Naive thymus-derived CD4-positive, alpha-beta T cell (primary cell): ENCODE data around the gene FAM83G. TPM values are rescaled to one million over a fixed set of nuclear protein-coding genes. Genes with fewer than 3 reads are reported as not detected.

Source experiments
- ATAC-seq: fragments of 150-1000 bp; cut with Tn5 transposase; 2 replicates; pipeline ENCODE4 v1.10.0; 2021; ENCODE audit warnings: mild to moderate bottlenecking, moderate library complexity
- CTCF ChIA-PET: fragments of 350-600 bp; sonication (Branson Sonifier 250); formaldehyde crosslinking; loops from one replicate; lab custom pipeline; 2021; ENCODE audit warnings: antibody characterized with exemption; lab: Charles Lee
- POLR2A ChIA-PET: fragments of 350-600 bp; sonication (Branson Sonifier 250); formaldehyde crosslinking; loops from one replicate; lab custom pipeline; 2021; ENCODE audit warnings: antibody characterized with exemption, inconsistent platforms; lab: Charles Lee
- DNase-seq, 9 donors: peaks; one replicate each; pipeline versions ENCODE4 v3.0.0 to v3.0.0-alpha.2; 2020 to 2022; ENCODE audit warnings: mixed read lengths in 1 of 9
- H3K27ac ChIP-seq: one replicate; pipeline ENCODE4 v1.7.0; 2013; ENCODE audit warnings: mild to moderate bottlenecking, low read depth, low read length, moderate library complexity
- H3K27me3 ChIP-seq, 2 donors: one replicate each; pipeline ENCODE4 v1.7.0; 2013; ENCODE audit warnings: low read length in 2 of 2, mild to moderate bottlenecking in 2 of 2, moderate library complexity in 2 of 2; ENCODE audit not compliant: control insufficient read depth in 2 of 2, insufficient read depth in 2 of 2
- H3K36me3 ChIP-seq, 3 experiments: 1 replicate in 2 of 3; 2 replicates in 1 of 3; pipeline ENCODE4 v1.7.0; 2013; ENCODE audit warnings: low read length in 3 of 3, mild to moderate bottlenecking in 3 of 3, moderate library complexity in 1 of 3; ENCODE audit not compliant: insufficient read depth in 3 of 3, control insufficient read depth in 2 of 3
- H3K4me1 ChIP-seq, 2 donors: one replicate each; pipeline ENCODE4 v1.7.0; 2013; ENCODE audit warnings: low read length in 2 of 2, mild to moderate bottlenecking in 2 of 2, moderate library complexity in 1 of 2; ENCODE audit not compliant: control insufficient read depth in 2 of 2, insufficient read depth in 2 of 2
- H3K4me3 ChIP-seq: 2 replicates; pipeline ENCODE4 v1.7.0; 2013; ENCODE audit warnings: mild to moderate bottlenecking, low read length
- H3K9me3 ChIP-seq, 3 experiments: 1 replicate in 2 of 3; 2 replicates in 1 of 3; pipeline ENCODE4 v1.7.0; 2013; ENCODE audit warnings: low read length in 3 of 3; ENCODE audit not compliant: control insufficient read depth in 2 of 3
- H3K27ac Mint-ChIP-seq, 9 donors: one replicate each; pipeline ENCODE4 v1.8.0; 2020 to 2022; ENCODE audit warnings: mixed read lengths in 9 of 9, mild to moderate bottlenecking in 8 of 9, moderate library complexity in 5 of 9, inconsistent platforms in 2 of 9
- H3K27me3 Mint-ChIP-seq, 5 donors: one replicate each; pipeline ENCODE4 v1.8.0; 2021 to 2022; ENCODE audit warnings: mixed read lengths in 5 of 5, mild to moderate bottlenecking in 1 of 5
- H3K36me3 Mint-ChIP-seq, 5 donors: one replicate each; pipeline ENCODE4 v1.8.0; 2020 to 2022; ENCODE audit warnings: mixed read lengths in 5 of 5, mild to moderate bottlenecking in 3 of 5, inconsistent platforms in 1 of 5
- H3K4me1 Mint-ChIP-seq, 7 donors: one replicate each; pipeline ENCODE4 v1.8.0; 2020 to 2022; ENCODE audit warnings: mixed read lengths in 7 of 7, mild to moderate bottlenecking in 3 of 7, inconsistent platforms in 1 of 7
- H3K4me3 Mint-ChIP-seq, 10 donors: one replicate each; pipeline ENCODE4 v1.8.0; 2020 to 2022; ENCODE audit warnings: mild to moderate bottlenecking in 10 of 10, mixed read lengths in 10 of 10, moderate library complexity in 6 of 10, inconsistent platforms in 2 of 10
- H3K9me3 Mint-ChIP-seq, 11 donors: one replicate each; pipeline ENCODE4 v1.8.0; 2020 to 2022; ENCODE audit warnings: mixed read lengths in 11 of 11, mild to moderate bottlenecking in 4 of 11, inconsistent platforms in 1 of 11, moderate library complexity in 1 of 11
- intact Hi-C, 2 donors: fragments of 100-400 bp; cut with micrococcal nuclease; formaldehyde crosslinking; loops; one replicate each; pipeline ENCODE4 v1.15.1; 2023
- polyA plus RNA-seq, 2 donors: library from polyadenylated mRNA; unstranded; fragments of 300-500 nt; fragmentation: Illumina TruSeq; gene quantifications; one replicate each; pipeline ENCODE4 v1.2.3, GENCODE V29; 2021
- total RNA-seq, 6 experiments: library from RNA in 5 of 6; stranded (reverse) in 5 of 6; gene quantifications; 1 replicate in 5 of 6; 2 replicates in 1 of 6; pipeline ENCODE4 v1.2.3 and lab custom pipeline; 2021 to 2026

The FAM83G gene
- total and polyA plus RNA-seq, 7 experiments from 2014 or later = 1.6 to 9.1 (median 4.0) TPM

DNA sequence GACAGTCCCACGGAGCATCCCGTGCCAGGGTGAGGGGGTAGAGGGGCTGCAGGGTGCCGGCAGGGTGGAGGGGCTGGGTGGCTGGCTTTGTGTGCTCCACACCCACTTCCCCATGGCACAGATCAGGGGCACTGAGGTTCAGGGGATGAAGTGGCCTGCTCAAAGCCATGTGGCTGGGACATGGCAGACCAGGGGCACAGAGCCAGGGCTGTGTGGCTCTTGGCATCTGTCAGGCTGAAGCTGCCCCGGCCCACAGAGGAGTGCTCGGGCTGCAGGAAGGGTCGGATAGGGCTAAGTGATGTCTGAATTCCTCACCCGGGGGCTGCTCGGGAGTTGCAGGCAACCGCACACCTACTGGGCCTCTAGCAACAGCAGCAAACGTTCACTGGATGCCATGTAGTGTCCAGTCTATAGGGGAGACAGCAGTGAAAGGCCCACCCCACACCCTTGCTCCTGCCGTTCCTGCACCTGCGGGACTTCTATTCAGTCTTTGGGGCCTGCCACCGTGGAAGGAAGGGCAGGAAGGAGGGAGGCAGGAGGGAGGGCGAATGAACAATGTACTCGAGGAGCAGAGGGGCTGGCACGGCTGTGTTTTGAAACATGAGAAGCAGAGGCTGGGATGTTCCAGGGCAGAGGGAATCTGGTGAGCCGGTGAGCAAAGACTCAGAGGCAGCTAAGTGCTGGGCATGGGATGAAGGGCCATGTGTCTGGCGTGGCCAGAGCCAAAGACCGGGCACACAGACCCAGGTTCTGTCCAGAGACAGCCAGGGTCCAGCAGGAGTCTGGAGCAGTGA, 37.5 kb downstream of the FAM83G start:
- CTCF ChIA-PET = no interaction called here
- intact Hi-C loops = no loop called here
- H3K4me3 ChIP-seq = no peak overlapping the region
- H3K4me1 Mint-ChIP-seq = peaks cover 0 to 18% (median 9%) of the 10 kb centered on the region in 7 donors
- H3K4me3 Mint-ChIP-seq = no peak overlapping the region
- H3K9me3 ChIP-seq = no peaks in the 10 kb centered on the region
- DNase-seq (no peak), ATAC-seq (no peak)
- H3K27me3 Mint-ChIP-seq = no peaks in the 10 kb centered on the region
- H3K27ac ChIP-seq = no peak overlapping the region
- H3K27ac Mint-ChIP-seq = peak overlapping the region in 1 of 9 donors; percentile 42
- no peaks in the 10 kb centered on the region for H3K27me3 ChIP-seq
- no peaks in the 10 kb centered on the region for H3K9me3 Mint-ChIP-seq
- POLR2A ChIA-PET = no interaction called here
- no peaks in the 10 kb centered on the region for H3K36me3 Mint-ChIP-seq
- no peaks in the 10 kb centered on the region for H3K4me1 ChIP-seq
- H3K36me3 ChIP-seq = peaks cover 0 to 5% (median 0%) of the 10 kb centered on the region in 3 experiments

DNA sequence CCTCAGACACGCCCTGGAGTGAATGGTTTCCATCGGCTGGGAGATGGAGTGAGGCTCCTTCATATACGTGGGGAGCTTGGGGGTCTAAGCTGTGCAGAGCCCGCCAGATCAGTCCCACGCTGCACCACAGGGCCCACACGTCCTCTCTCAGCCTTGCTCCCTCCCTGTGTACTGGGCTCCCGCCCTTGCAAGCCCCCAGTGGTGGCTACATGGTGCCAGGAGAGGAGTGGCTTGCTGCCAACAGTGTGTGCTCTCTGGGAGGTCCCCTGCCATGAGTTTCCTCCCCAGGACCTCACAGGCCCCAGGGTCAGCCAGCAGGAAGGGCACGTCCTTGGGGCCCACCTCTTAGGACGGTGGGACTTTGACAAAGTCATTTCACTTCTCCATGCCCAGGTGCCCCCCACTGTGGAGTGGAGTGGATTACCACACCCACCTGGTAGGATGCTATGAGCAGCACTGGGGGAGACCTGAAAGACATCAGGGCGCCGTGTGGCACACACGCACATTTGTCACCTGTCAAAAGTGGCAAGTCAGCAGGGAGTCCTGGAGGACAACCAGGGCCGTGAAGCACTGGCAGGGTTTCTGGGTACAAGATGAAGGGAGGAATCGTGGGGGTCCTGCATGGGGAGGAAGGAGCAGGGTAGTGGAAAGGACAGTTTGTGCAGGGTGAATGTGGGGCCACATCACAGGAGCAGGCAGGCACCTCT, 38.9 kb downstream of the FAM83G start:
- no peaks in the 10 kb centered on the region for H3K9me3 Mint-ChIP-seq
- POLR2A ChIA-PET = no interaction called here
- H3K36me3 Mint-ChIP-seq = no peaks in the 10 kb centered on the region
- CTCF ChIA-PET = no interaction called here
- Histone ChIP-seq H3K4me1 (peaks cover 3 to 4% of the 10 kb centered on the region in 2 donors), H3K27ac (no peak overlapping the region), H3K9me3 (no peaks in the 10 kb centered on the region), H3K4me3 (no peak overlapping the region), H3K27me3 (no peaks in the 10 kb centered on the region), H3K36me3 (no peaks in the 10 kb centered on the region)
- H3K4me3 Mint-ChIP-seq = no peak overlapping the region
- ATAC-seq (no peak), DNase-seq (no peak)
- no peak overlapping the region for H3K27ac Mint-ChIP-seq
- H3K27me3 Mint-ChIP-seq = no peaks in the 10 kb centered on the region
- peaks cover 2 to 26% (median 13%) of the 10 kb centered on the region in 7 donors for H3K4me1 Mint-ChIP-seq
- intact Hi-C loops = no loop called here

GRCh38 chr17:18964550-18964949, 40.0 kb downstream of the FAM83G start:
- Mint-ChIP-seq H3K27ac (peak overlapping the region in 2 of 9 donors; percentile 25 to 45), H3K36me3 (no peaks in the 10 kb centered on the region), H3K9me3 (no peaks in the 10 kb centered on the region), H3K27me3 (no peaks in the 10 kb centered on the region), H3K4me1 (peaks cover 6 to 25% (median 12%) of the 10 kb centered on the region in 7 donors), H3K4me3 (no peak overlapping the region)
- Histone ChIP-seq H3K27me3 (no peaks in the 10 kb centered on the region), H3K9me3 (no peaks in the 10 kb centered on the region), H3K27ac (no peak overlapping the region), H3K4me1 (peaks cover 3 to 6% of the 10 kb centered on the region in 2 donors), H3K4me3 (no peak overlapping the region), H3K36me3 (no peaks in the 10 kb centered on the region)
- ChIA-PET POLR2A (no interaction called here), CTCF (no interaction called here)
- ATAC-seq (no peak), DNase-seq (no peak)
- intact Hi-C loops = loop anchor here in 1 of 2 donors (5.0 kb wide), 1 partner anchor 38 kb away; the partner anchor contains the start of gene FAM83G

DNA sequence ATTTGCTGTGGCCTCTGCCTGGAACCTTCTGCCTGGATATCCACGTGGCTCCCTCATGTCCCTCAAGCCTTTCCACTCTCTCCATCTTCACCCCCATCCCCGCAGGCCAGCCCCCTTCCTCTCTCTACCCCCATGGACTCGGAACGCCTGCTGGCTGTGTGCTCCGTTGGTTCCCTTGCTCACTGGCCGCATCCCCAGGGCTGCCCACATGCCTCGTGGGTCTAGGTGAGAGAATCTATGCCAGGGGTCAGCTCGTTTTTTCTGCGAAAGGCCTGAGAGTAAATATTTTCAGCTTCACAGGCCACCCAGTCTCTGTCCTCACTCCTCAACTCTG, 40.6 kb downstream of the FAM83G start:
- Histone ChIP-seq H3K9me3 (no peaks in the 10 kb centered on the region), H3K36me3 (no peaks in the 10 kb centered on the region), H3K4me1 (peaks cover 3 to 6% of the 10 kb centered on the region in 2 donors), H3K27me3 (no peaks in the 10 kb centered on the region), H3K27ac (no peak overlapping the region), H3K4me3 (no peak overlapping the region)
- Mint-ChIP-seq H3K4me3 (no peak overlapping the region), H3K27ac (peak overlapping the region in 2 of 9 donors; percentile 25 to 45), H3K27me3 (no peaks in the 10 kb centered on the region), H3K4me1 (peaks cover 6 to 21% (median 9%) of the 10 kb centered on the region in 7 donors), H3K36me3 (no peaks in the 10 kb centered on the region), H3K9me3 (no peaks in the 10 kb centered on the region)
- ChIA-PET POLR2A (no interaction called here), CTCF (no interaction called here)
- intact Hi-C loops = loop anchor here in 1 of 2 donors (5.0 kb wide), 1 partner anchor 38 kb away; the partner anchor contains the start of gene FAM83G
- ATAC-seq (no peak), DNase-seq (no peak)

GRCh38 chr17:18963126-18964017, 41.2 kb downstream of the FAM83G start:
- POLR2A ChIA-PET = interaction anchor here (0.7 kb wide), 2 partner anchors 80 to 149 kb away, joined by 3 read pairs; no protein-coding TSS in a partner anchor

GRCh38 chr17:18962494-18962815, 42.1 kb downstream of the FAM83G start:
- Mint-ChIP-seq H3K4me1 (peaks cover 8 to 34% (median 21%) of the 10 kb centered on the region in 7 donors), H3K9me3 (no peaks in the 10 kb centered on the region), H3K27ac (peak overlapping the region in 3 of 9 donors; percentile 4 to 51 (median 28)), H3K4me3 (no peak overlapping the region), H3K27me3 (no peaks in the 10 kb centered on the region), H3K36me3 (no peaks in the 10 kb centered on the region)
- H3K27ac ChIP-seq = no peak overlapping the region
- ATAC-seq (no peak), DNase-seq (no peak)
- ChIA-PET POLR2A (interaction anchor here (0.7 kb wide), 2 partner anchors 79 to 148 kb away, joined by 3 read pairs; no protein-coding TSS in a partner anchor), CTCF (interaction anchor here (0.6 kb wide), 1 partner anchor 1038 kb away, joined by 3 read pairs; no protein-coding TSS in a partner anchor)
- peaks cover 3 to 6% of the 10 kb centered on the region in 2 donors for H3K4me1 ChIP-seq
- H3K36me3 ChIP-seq = no peaks in the 10 kb centered on the region
- no peaks in the 10 kb centered on the region for H3K9me3 ChIP-seq
- H3K27me3 ChIP-seq = no peaks in the 10 kb centered on the region
- intact Hi-C loops = loop anchor here in 1 of 2 donors (5.0 kb wide), 1 partner anchor 40 kb away; the partner anchor contains the start of gene FAM83G
- H3K4me3 ChIP-seq = no peak overlapping the region

More at GRCh38 chr17:18963126-18964017, 41.2 kb downstream of the FAM83G start:
- H3K4me3 Mint-ChIP-seq = no peak overlapping the region
- DNase-seq (no peak), ATAC-seq (no peak)
- H3K27me3 ChIP-seq = no peaks in the 10 kb centered on the region
- H3K4me1 Mint-ChIP-seq = peaks cover 5 to 25% (median 12%) of the 10 kb centered on the region in 7 donors
- no peaks in the 10 kb centered on the region for H3K27me3 Mint-ChIP-seq
- no peak overlapping the region for H3K27ac ChIP-seq
- H3K9me3 Mint-ChIP-seq = no peaks in the 10 kb centered on the region
- no peak overlapping the region for H3K4me3 ChIP-seq
- CTCF ChIA-PET = interaction anchor here (0.6 kb wide), 1 partner anchor 1037 kb away, joined by 3 read pairs; no protein-coding TSS in a partner anchor
- no peaks in the 10 kb centered on the region for H3K36me3 Mint-ChIP-seq
- peak overlapping the region in 1 of 9 donors; percentile 4 for H3K27ac Mint-ChIP-seq
- H3K36me3 ChIP-seq = no peaks in the 10 kb centered on the region
- intact Hi-C loops = loop anchor here in 1 of 2 donors (5.0 kb wide), 1 partner anchor 39 kb away; the partner anchor contains the start of gene FAM83G
- no peaks in the 10 kb centered on the region for H3K9me3 ChIP-seq
- H3K4me1 ChIP-seq = peaks cover 3 to 6% of the 10 kb centered on the region in 2 donors
